HEK293T (cell line): Measurements from ENCODE around the gene RPL12.

Source experiments
- ARNT ChIP-seq: fragments of 450-650 bp; IDR thresholded peaks from 2 replicates; pipeline ENCODE4 v1.6.1; 2017; ENCODE audit warnings: mild to moderate bottlenecking
- BHLHE40 ChIP-seq: fragments of 450-650 bp; IDR thresholded peaks from 2 replicates; pipeline ENCODE4 v1.6.1; 2016; ENCODE audit warnings: mild to moderate bottlenecking, moderate library complexity, borderline replicate concordance
- CTBP1 ChIP-seq: fragments of 450-650 bp; IDR thresholded peaks from 2 replicates; pipeline ENCODE4 v1.6.1; 2016; ENCODE audit warnings: borderline replicate concordance
- ELF4 ChIP-seq: fragments of 450-650 bp; IDR thresholded peaks from 2 replicates; pipeline ENCODE4 v1.6.1; 2017; ENCODE audit warnings: antibody characterized with exemption
- FOXA1 ChIP-seq: fragments of 450-650 bp; IDR thresholded peaks from 2 replicates; pipeline ENCODE4 v1.6.1; 2016; ENCODE audit warnings: mild to moderate bottlenecking
- FOXM1 ChIP-seq: fragments of 450-650 bp; IDR thresholded peaks from 2 replicates; pipeline ENCODE4 v1.6.1; 2017; ENCODE audit warnings: mild to moderate bottlenecking, borderline replicate concordance
- L3MBTL2 ChIP-seq: fragments of 450-650 bp; conservative IDR thresholded peaks from 2 replicates; pipeline ENCODE4 v1.6.1; 2016; ENCODE audit warnings: mild to moderate bottlenecking
- NFRKB ChIP-seq: fragments of 450-650 bp; IDR thresholded peaks from 2 replicates; pipeline ENCODE4 v1.6.1; 2016; ENCODE audit warnings: mild to moderate bottlenecking, moderate library complexity
- SUZ12 ChIP-seq: fragments of 450-650 bp; IDR thresholded peaks from 2 replicates; pipeline ENCODE4 v1.6.1; 2016; ENCODE audit warnings: mild to moderate bottlenecking
- ZNF384 ChIP-seq: fragments of 450-650 bp; IDR thresholded peaks from 2 replicates; pipeline ENCODE4 v1.6.1; 2016
- TF ChIP-seq, protein P1 (sequence below): fragments of 450-650 bp; IDR thresholded peaks from 2 replicates; pipeline ENCODE4 v1.6.1; 2016

DNA sequence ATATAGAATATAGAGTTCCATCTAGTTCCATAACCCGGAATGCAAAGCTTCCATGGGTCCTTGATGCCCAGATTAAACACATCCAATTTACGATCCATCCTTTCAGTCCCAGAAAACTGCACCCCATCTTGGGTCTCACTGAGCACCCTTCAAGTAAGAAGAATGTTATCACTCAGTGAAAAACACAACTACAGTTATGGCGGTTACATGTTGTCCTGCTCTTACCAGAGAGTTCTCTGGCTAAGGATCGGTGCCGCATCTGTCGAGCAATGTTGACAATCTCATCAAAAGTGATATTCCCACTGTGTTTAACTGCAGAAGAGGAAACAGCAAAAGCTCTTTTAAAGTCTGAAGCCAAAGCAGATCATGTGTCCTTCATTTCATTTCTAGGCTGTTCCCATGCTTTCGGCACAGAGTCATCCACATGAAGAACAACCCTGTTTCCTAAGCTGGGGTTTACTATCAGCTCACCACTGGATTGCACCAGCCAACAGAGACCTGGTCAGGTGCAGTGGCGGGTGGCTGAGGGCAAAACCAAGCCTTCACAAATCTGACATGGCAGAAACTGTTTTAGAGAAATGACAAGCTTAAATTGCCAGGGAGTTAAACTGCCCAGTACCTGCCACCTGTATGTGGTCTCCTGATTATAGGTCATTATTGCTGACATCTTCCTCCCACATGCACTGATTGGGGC, 2.9 kb downstream of the RPL12 start:
- no peak for TF ChIP-seq SUZ12
- no peak for TF ChIP-seq ZNF384
- no peak for TF ChIP-seq BHLHE40
- TF ChIP-seq FOXA1: no peak
- no peak for TF ChIP-seq NFRKB
- TF ChIP-seq CTBP1: no peak
- no peak for TF ChIP-seq FOXM1
- TF ChIP-seq, protein P1, sequence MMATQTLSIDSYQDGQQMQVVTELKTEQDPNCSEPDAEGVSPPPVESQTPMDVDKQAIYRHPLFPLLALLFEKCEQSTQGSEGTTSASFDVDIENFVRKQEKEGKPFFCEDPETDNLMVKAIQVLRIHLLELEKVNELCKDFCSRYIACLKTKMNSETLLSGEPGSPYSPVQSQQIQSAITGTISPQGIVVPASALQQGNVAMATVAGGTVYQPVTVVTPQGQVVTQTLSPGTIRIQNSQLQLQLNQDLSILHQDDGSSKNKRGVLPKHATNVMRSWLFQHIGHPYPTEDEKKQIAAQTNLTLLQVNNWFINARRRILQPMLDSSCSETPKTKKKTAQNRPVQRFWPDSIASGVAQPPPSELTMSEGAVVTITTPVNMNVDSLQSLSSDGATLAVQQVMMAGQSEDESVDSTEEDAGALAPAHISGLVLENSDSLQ: no peak
- no peak for TF ChIP-seq ARNT
- TF ChIP-seq L3MBTL2: no peak
- TF ChIP-seq ELF4: no peak; the same call in 1 of the 2 replicates
